HG02623 (cell line): ENCODE measurements around the gene BICDL1.

Experiments used
- ATAC-seq: cut with Tn5 transposase; IDR thresholded peaks from one replicate; pipeline ENCODE4 v1.9.1; 2021; ENCODE audit warnings: moderate library complexity; ENCODE audit not compliant: unreplicated experiment

The BICDL1 gene

GRCh38 chr12:120049426-120049825 is 60.4 kb downstream of the BICDL1 start:
- ATAC-seq: no peak

- ATAC-seq: no peak
Measured at GRCh38 chr12:120051535-120051934, 62.5 kb downstream of the BICDL1 start.

- no peak for ATAC-seq
Measured at GRCh38 chr12:120054293-120054692, 65.3 kb downstream of the BICDL1 start.

GRCh38 chr12:120055231-120056000 is 66.4 kb downstream of the BICDL1 start:
- ATAC-seq: no peak

- no peak for ATAC-seq
Measured at GRCh38 chr12:120056739-120057138, 67.7 kb downstream of the BICDL1 start.

GRCh38 chr12:120060196-120060595 is 71.2 kb downstream of the BICDL1 start:
- no peak for ATAC-seq

GRCh38 chr12:120060717-120061116 is 71.7 kb downstream of the BICDL1 start:
- ATAC-seq: no peak

- ATAC-seq: no peak
Measured at GRCh38 chr12:120061575-120062214, 72.7 kb downstream of the BICDL1 start.

- ATAC-seq: no peak
Measured at GRCh38 chr12:120062976-120063579, 74.0 kb downstream of the BICDL1 start.

GRCh38 chr12:120064054-120064940 is 75.3 kb downstream of the BICDL1 start:
- no peak for ATAC-seq

- ATAC-seq: no peak
Measured at GRCh38 chr12:120065472-120065871, 76.4 kb downstream of the BICDL1 start.

GRCh38 chr12:120066341-120066740 is 77.3 kb downstream of the BICDL1 start:
- ATAC-seq: no peak

- no peak for ATAC-seq
Measured at GRCh38 chr12:120067084-120067869, 78.2 kb downstream of the BICDL1 start.

GRCh38 chr12:120067901-120068300 is 78.9 kb downstream of the BICDL1 start:
- ATAC-seq: no peak

- ATAC-seq: no peak
Measured at GRCh38 chr12:120069278-120069677, 80.2 kb downstream of the BICDL1 start.

GRCh38 chr12:120071493-120072020 is 82.5 kb downstream of the BICDL1 start:
- no peak for ATAC-seq

GRCh38 chr12:120072472-120073249 is 83.6 kb downstream of the BICDL1 start:
- ATAC-seq: no peak

- ATAC-seq: no peak
Measured at GRCh38 chr12:120075034-120075616, 86.1 kb downstream of the BICDL1 start.

GRCh38 chr12:120076651-120077050 is 87.6 kb downstream of the BICDL1 start:
- ATAC-seq: no peak
